Activated CD4-positive, alpha-beta T cell treated with anti-CD3 and anti-CD28 coated beads, Interleukin-2, amount 10 ng/mL, durations not matched to agents 24 days and 14 days (primary cell): ENCODE data around the gene RALGPS1. TPM values are rescaled to one million over a fixed set of nuclear protein-coding genes. Genes with fewer than 3 reads are reported as not detected.
"Not testable (repeated sequence)": the region's sequence is repeated elsewhere in the genome, so short reads cannot be mapped to it uniquely, and the experiment has no call there.

Experiments
- DNase-seq: peaks from one replicate; pipeline ENCODE4 v3.0.0; 2022
- H3K27ac Mint-ChIP-seq: one replicate; pipeline ENCODE4 v1.8.0; 2022; ENCODE audit warnings: mild to moderate bottlenecking, mixed read lengths
- H3K27me3 Mint-ChIP-seq: one replicate; pipeline ENCODE4 v1.8.0; 2022; ENCODE audit warnings: mixed read lengths
- H3K36me3 Mint-ChIP-seq: one replicate; pipeline ENCODE4 v1.8.0; 2022; ENCODE audit warnings: low read depth, mild to moderate bottlenecking, mixed read lengths
- H3K4me1 Mint-ChIP-seq: one replicate; pipeline ENCODE4 v1.8.0; 2021; ENCODE audit warnings: mixed read lengths
- H3K4me3 Mint-ChIP-seq: one replicate; pipeline ENCODE4 v1.8.0; 2022; ENCODE audit warnings: mild to moderate bottlenecking, moderate library complexity, mixed read lengths
- H3K9me3 Mint-ChIP-seq: one replicate; pipeline ENCODE4 v1.8.0; 2021; ENCODE audit warnings: mixed read lengths
- intact Hi-C: fragments of 100-400 bp; cut with micrococcal nuclease; formaldehyde crosslinking; loops from one replicate; pipeline ENCODE4 v1.15.1; 2023
- total RNA-seq: library from RNA; stranded (reverse); gene quantifications from 2 replicates; pipeline ENCODE4 v1.2.3, GENCODE V29; 2022

Gene RALGPS1
- total RNA-seq, 1 donor from 2014 or later = 2.0 TPM

GRCh38 chr9:127139775-127140174, 225.2 kb downstream of the RALGPS1 start:
- intact Hi-C loops = no loop called here
- peaks cover 29% of the 10 kb centered on the region for H3K27me3 Mint-ChIP-seq
- H3K4me1 Mint-ChIP-seq = no peaks in the 10 kb centered on the region
- no peak overlapping the region for H3K27ac Mint-ChIP-seq
- DNase-seq = no peak
- H3K36me3 Mint-ChIP-seq = no peaks in the 10 kb centered on the region
- no peak overlapping the region for H3K4me3 Mint-ChIP-seq
- H3K9me3 Mint-ChIP-seq = no peaks in the 10 kb centered on the region

DNA sequence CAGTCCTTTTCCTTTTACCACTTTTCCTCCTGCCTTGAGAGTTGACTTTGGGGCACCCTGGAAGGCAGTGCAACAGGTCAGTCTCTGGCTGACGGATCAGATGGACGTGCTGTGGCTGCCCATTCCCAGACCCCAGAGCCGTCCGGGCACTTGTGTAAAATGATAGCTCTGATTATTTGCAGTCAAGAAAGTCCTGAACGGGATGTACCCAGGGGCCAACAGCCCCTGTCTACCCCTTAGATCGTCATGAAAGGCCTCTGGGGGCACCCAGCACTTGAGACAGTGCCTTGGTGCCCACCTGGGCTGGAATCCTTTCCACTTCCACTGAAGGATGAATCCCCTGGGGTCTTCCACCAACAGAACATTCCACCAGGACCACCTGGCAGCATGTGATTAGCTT, 225.6 kb downstream of the RALGPS1 start:
- H3K27me3 Mint-ChIP-seq = peaks cover 29% of the 10 kb centered on the region
- intact Hi-C loops = no loop called here
- H3K4me1 Mint-ChIP-seq = no peaks in the 10 kb centered on the region
- H3K36me3 Mint-ChIP-seq = no peaks in the 10 kb centered on the region
- H3K9me3 Mint-ChIP-seq = no peaks in the 10 kb centered on the region
- H3K4me3 Mint-ChIP-seq = no peak overlapping the region
- H3K27ac Mint-ChIP-seq = no peak overlapping the region
- no peak for DNase-seq

GRCh38 chr9:127140842-127141675, 226.5 kb downstream of the RALGPS1 start:
- Mint-ChIP-seq H3K9me3 (no peaks in the 10 kb centered on the region), H3K4me1 (no peaks in the 10 kb centered on the region), H3K36me3 (no peaks in the 10 kb centered on the region), H3K27ac (no peak overlapping the region), H3K27me3 (peaks cover 27% of the 10 kb centered on the region), H3K4me3 (no peak overlapping the region)
- intact Hi-C loops = no loop called here
- DNase-seq = no peak

DNA sequence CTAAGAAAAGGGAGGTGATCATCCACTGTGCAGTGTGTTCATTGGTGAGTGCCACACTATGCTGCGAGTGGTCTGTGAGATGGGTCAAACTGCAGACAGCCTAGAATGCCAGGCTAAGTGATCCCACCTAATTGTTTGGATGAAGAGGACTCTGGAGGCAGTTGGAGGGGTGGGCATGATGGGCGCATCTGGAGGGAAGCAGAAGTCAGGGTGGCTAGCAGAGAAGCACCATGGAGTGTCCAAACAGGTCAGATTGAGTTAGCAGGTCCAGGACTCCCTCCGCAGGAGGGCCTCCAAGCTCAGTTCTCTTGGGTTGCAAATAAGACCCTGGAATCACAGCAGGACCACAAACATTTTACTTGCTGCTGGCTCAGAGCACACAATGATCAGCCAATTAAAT, 227.7 kb downstream of the RALGPS1 start:
- no peak for DNase-seq
- Mint-ChIP-seq H3K27ac (no peak overlapping the region), H3K4me1 (no peaks in the 10 kb centered on the region), H3K4me3 (no peak overlapping the region), H3K9me3 (no peaks in the 10 kb centered on the region), H3K27me3 (peaks cover 32% of the 10 kb centered on the region), H3K36me3 (no peaks in the 10 kb centered on the region)
- intact Hi-C loops = no loop called here

GRCh38 chr9:127142931-127143464, 228.4 kb downstream of the RALGPS1 start:
- Mint-ChIP-seq H3K4me3 (no peak overlapping the region), H3K27me3 (peaks cover 34% of the 10 kb centered on the region), H3K36me3 (no peaks in the 10 kb centered on the region), H3K27ac (no peak overlapping the region), H3K9me3 (no peaks in the 10 kb centered on the region), H3K4me1 (no peaks in the 10 kb centered on the region)
- DNase-seq = no peak
- intact Hi-C loops = no loop called here

- Mint-ChIP-seq H3K36me3 (no peaks in the 10 kb centered on the region), H3K4me1 (no peaks in the 10 kb centered on the region)
These were observed 229.4 kb downstream of the RALGPS1 start for GRCh38 chr9:127143920-127144465.

GRCh38 chr9:127144670-127145445, 230.3 kb downstream of the RALGPS1 start:
- Mint-ChIP-seq H3K4me1 (no peaks in the 10 kb centered on the region), H3K9me3 (no peaks in the 10 kb centered on the region), H3K27ac (no peak overlapping the region), H3K27me3 (peaks cover 35% of the 10 kb centered on the region), H3K36me3 (no peaks in the 10 kb centered on the region), H3K4me3 (no peak overlapping the region)
- intact Hi-C loops = no loop called here
- no peak for DNase-seq

More at GRCh38 chr9:127143920-127144465, 229.4 kb downstream of the RALGPS1 start:
- Mint-ChIP-seq H3K27me3 (peaks cover 35% of the 10 kb centered on the region), H3K9me3 (no peaks in the 10 kb centered on the region), H3K4me3 (no peak overlapping the region), H3K27ac (no peak overlapping the region)
- intact Hi-C loops = no loop called here
- no peak for DNase-seq

DNA sequence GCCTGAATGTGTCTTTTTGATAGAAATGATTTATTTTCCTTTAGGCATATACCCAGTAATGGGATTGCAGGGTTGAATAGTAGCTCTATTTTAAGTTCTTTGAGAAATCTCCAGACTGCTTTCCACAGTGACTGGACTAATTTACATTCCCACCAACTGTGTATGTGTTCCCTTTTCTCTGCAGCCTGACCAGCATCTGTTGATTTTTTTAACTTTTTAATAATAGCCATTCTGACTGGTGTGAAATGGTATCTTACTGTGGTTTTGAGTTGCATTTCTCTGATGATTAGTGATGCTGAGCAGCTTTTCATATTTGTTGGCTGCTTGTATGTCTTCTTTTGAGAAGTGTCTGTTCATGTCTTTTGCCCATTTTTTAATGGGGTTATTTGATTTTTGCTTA, 232.3 kb downstream of the RALGPS1 start:
- H3K4me1 Mint-ChIP-seq, H3K27ac Mint-ChIP-seq, H3K36me3 Mint-ChIP-seq, intact Hi-C loops, H3K9me3 Mint-ChIP-seq, H3K4me3 Mint-ChIP-seq, DNase-seq: not testable (repeated sequence)
- H3K27me3 Mint-ChIP-seq = peaks cover 38% of the 10 kb centered on the region

DNA sequence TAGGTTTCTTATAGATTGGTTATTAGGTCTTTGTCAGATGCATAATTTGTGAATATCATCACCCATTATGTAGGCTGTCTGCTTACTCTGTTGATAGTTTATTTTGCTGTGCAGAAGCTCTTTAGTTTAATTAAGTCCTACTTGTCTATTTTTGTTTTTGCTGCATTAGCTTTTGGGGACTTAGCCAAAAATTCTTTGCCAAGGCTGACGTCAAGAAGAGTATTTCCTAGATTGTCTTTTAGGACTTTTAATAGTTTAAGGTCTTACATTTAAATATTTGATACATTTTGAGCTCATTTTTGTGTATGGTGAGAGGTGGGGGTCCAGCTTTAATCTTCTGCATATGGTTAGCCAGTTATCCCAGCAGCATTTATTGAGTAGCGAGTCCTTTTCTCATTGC, 232.7 kb downstream of the RALGPS1 start:
- DNase-seq = no peak
- H3K27ac Mint-ChIP-seq = no peak overlapping the region
- H3K36me3 Mint-ChIP-seq = no peaks in the 10 kb centered on the region

DNA sequence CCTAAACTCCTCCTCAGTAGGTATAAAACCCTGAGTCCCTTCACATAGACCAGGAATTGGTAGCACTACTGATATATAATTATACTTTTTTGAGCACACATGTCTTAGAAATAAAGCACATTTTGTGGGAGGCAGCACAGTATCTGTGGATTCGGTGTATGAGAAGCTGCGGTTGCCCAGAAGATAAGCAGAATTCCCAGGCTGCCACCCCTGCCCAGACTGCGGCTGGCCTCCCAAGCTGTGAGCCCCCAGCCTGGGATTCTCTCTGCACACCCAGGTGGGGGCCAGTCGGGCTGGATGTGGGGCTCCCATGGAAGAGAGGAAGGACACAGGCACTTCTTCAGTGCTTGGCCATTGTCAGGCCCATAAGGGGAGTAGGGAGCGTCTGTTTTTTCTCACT, 233.4 kb downstream of the RALGPS1 start:
- Mint-ChIP-seq H3K27me3 (peaks cover 42% of the 10 kb centered on the region), H3K36me3 (no peaks in the 10 kb centered on the region), H3K9me3 (no peaks in the 10 kb centered on the region), H3K4me1 (no peaks in the 10 kb centered on the region), H3K27ac (no peak overlapping the region), H3K4me3 (no peak overlapping the region)
- intact Hi-C loops = no loop called here
- no peak for DNase-seq

More for the DNA sequence above, 232.7 kb downstream of the RALGPS1 start:
- intact Hi-C loops = no loop called here
- Mint-ChIP-seq H3K4me3 (no peak overlapping the region), H3K27me3 (peaks cover 38% of the 10 kb centered on the region), H3K4me1 (no peaks in the 10 kb centered on the region), H3K9me3 (no peaks in the 10 kb centered on the region)

- no peak for DNase-seq
- Mint-ChIP-seq H3K4me3 (no peak overlapping the region), H3K27me3 (peaks cover 36% of the 10 kb centered on the region), H3K27ac (no peak overlapping the region), H3K36me3 (no peaks in the 10 kb centered on the region), H3K4me1 (peaks cover 2% of the 10 kb centered on the region), H3K9me3 (no peaks in the 10 kb centered on the region)
- intact Hi-C loops = no loop called here
These were observed 234.4 kb downstream of the RALGPS1 start for GRCh38 chr9:127149010-127149409.

GRCh38 chr9:127149463-127150390, 235.1 kb downstream of the RALGPS1 start:
- intact Hi-C loops = no loop called here
- no peak overlapping the region for H3K27ac Mint-ChIP-seq
- no peak overlapping the region for H3K4me3 Mint-ChIP-seq
- no peak for DNase-seq
- H3K9me3 Mint-ChIP-seq = no peaks in the 10 kb centered on the region
- H3K27me3 Mint-ChIP-seq = peaks cover 34% of the 10 kb centered on the region
- H3K36me3 Mint-ChIP-seq = no peaks in the 10 kb centered on the region
- peaks cover 9% of the 10 kb centered on the region for H3K4me1 Mint-ChIP-seq

DNA sequence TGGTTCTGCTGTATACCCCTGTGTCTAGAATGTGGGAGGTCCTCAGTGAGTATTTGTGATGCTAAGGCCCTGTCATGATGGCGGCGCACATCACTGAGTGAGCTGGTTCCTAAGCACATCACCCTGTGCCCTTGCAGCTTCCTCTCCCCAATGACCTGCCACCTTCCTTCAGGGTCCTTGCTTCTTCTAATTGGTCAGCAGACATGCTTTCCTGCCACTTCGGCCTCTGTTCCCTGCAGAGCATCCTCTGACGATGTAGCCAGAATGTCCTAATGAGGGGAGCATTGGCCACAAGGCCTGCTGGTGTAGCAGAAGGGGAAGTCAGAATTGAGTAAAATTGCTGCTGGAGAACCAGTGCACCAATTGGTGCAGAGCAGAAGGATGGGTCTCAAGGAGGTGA, 238.9 kb downstream of the RALGPS1 start:
- Mint-ChIP-seq H3K9me3 (no peaks in the 10 kb centered on the region), H3K4me1 (peaks cover 12% of the 10 kb centered on the region), H3K4me3 (no peak overlapping the region), H3K27ac (no peak overlapping the region), H3K27me3 (peaks cover 34% of the 10 kb centered on the region), H3K36me3 (no peaks in the 10 kb centered on the region)
- intact Hi-C loops = no loop called here
- DNase-seq = no peak
